ENCODE data around the gene CASQ2.

The CASQ2 gene

GRCh38 chr1:115726570-115726969 is 41.9 kb downstream of the CASQ2 start:
- DNase-seq: no peak

DNA sequence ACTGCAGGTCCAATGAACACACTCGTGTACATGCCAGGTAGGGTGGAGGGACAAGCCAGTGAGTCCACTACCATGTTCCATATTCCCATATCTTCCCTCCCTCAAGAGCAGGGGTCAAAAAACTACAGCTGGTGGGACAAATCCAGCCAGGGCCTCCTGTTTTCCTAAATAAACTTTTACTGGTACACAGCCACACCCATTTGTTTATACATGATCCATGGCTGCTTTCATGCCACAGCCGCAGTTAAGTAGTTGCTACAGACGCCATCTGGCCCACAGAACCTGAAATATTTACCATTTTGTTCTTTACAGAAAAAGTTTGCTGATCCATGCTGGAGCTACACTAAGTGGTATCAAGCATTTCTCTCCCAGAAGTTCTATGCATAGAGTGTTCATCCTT is 42.4 kb downstream of the CASQ2 start:
- DNase-seq: no peak

- DNase-seq: no peak
Measured at GRCh38 chr1:115725600-115725999, 42.9 kb downstream of the CASQ2 start.

- DNase-seq: no peak
Measured at GRCh38 chr1:115723756-115724155, 44.8 kb downstream of the CASQ2 start.

DNA sequence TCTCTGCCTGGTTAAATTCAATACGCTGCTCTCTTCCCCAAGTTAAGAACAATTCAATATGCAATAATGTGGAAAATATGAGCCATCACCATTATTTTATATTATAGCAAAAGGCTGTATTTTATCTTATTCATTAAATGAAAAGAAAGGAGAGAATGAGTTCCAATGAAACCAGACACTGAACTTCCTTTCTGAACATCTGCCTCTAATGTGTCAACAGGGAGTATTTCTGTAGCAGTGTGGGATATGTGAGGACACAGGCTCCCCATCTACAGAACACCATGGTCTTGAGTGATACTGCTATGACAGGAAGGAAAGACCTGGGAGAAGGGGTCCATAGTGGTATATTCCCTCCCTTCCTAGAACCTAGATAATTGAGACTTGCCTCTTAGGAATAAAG is 46.3 kb downstream of the CASQ2 start:
- DNase-seq: no peak

DNA sequence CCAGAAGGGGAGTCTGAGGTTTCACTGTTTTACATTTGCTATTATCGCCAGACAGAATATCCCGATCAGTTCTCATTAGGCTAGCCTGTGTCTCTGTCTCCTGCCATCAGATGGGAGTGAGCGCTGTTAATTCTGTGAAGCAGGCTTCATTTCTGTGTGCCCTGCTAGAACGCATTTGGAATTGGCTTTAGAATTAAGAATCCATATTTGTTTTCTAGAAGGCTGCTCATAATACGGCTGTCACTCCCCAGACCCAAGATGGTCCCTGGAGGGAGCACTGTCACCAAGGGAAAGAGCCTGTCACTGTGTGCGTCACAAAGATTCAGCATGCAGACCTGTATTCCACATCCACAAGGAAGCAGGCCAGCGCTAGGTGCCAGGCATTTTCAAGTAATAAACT is 49.2 kb downstream of the CASQ2 start:
- DNase-seq: no peak

GRCh38 chr1:115718011-115718754 is 50.3 kb downstream of the CASQ2 start:
- no peak for DNase-seq

DNA sequence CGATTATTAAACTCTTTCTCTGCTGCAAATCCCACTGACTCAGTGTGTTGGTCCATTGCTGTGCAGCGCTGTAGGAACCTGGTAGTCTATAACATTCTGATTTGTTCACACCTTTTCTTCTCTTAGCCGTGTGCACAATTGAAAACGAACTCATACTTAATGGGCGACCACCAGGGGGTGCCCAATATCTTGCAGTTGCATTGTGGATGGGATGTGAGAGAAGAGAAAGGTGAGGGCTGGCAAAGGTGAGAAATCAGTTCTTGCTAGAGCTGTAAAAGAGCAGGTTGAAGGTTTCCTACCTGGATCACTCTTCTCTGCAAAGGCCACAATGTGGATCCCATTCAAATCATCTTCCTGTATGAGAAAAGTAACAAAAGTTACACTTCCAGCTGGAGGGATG is 51.0 kb downstream of the CASQ2 start:
- peak; percentile 62 for DNase-seq

DNA sequence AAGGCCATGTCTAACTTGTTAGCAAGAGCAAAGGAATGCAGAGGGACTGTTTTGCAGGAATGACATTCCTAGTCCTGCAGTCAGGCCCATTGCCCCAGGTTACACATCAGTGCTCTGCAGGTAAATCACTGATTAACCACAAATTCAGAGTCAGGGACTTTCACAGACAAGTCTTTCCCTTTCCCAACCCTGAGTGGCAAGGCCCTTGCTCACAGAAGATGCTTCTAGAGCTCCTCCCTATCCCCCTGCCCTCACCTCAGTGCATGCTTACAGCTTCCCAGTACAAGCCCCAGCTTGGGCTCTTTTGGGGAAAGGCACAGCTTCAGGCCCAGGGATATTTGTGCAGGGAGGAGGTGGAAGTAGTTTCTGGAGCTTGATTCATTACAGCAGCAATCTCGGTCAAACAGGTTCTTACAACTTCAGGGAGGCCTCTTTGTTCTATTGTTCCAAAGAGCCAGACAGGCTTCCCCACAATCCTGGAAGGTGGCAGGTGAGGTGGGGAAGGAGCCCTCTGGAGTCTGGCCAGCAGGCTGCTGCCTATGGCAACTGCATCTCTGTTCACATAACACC is 53.9 kb downstream of the CASQ2 start:
- peak; percentile 82 for DNase-seq

DNA sequence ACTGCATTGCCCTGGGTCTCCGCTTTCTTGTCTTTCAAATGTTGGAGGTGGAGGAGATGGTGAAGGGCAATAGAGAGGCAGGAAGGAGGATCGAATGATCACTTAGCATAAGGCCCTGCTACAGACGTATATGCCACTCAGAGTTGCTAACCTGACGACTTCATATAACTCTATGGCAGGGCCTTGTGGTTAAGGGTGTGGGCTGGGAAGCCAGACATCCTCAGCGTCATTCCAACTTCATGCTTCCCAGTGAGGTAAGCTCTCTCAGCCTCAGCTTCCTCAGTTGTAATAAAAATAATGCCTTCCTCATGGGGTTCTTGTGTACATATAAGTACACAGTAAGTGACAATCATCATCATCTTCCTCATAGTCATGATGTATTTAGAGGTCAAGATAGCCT is 54.6 kb downstream of the CASQ2 start:
- no peak for DNase-seq

DNA sequence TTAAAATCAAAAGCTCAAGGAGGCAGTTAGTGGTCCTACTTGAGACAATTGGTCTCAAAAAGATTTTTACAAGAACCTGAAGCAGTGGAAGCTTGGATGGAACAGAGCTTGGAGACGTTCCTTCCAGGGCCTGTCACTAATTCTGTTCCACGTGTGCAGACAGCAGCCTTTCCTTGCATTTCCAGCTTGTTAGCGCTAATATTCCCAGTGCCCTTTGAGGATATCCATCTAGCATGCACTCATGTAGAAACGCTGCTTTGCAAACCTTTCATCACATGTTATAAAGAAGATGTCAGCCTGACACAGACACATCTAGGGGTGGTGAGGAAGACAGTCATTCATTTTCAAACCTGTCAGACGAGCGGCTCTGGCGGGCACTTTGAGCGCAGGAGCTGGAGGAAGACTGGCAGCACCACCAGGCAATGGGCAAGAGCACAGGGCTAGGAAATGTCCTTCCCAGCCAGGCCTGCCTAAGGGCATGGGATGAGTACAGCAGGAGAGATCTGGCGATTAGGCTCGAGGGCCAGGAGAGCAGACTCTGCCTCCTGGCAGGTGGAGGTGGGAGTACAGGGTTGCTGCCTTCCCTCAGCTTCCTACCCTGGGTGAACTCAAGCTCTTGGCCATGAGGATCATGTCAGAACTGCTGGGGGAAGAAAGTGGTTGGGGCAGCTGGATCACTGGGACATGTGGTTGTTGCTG is 55.5 kb downstream of the CASQ2 start:
- DNase-seq: no peak

DNA sequence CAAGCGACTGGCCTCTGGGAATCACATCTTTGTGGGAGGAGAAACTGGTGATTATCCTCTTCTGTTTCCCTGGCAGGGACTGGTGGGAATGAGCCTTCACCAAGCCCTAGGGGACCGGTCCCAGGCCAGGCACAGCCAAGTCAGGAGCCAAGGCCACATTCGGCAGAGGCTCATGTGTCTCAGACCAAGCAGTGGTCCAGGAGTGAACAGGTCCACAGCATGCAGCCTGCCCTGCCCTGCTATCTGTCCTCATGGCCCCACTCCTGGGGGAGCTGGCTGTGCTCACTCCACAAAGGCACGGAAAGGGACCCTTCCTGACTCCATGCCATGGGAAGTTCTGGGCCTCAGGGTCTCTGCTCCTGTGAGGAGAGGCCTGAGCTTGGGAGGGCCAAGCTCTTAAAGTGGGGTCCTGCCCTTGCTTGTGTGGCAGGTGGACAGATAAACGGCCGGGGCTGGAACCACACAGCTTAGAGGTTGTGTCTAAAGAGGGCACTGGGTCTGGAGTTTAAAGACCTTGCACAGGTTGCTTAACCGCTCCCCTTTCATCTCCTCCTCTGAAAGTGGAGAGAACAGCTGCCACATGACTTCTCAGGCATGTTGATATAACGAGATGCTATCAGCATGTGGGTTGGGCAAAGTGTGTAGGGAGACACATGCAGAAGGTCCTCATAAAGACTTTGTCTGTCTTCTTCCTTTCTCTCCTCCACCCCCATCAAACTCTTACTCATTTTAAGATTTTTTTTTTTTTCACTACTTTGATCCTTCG is 57.5 kb downstream of the CASQ2 start:
- no peak for DNase-seq

- DNase-seq: peak; percentile 52
Measured at GRCh38 chr1:115706587-115707425, 61.7 kb downstream of the CASQ2 start.

DNA sequence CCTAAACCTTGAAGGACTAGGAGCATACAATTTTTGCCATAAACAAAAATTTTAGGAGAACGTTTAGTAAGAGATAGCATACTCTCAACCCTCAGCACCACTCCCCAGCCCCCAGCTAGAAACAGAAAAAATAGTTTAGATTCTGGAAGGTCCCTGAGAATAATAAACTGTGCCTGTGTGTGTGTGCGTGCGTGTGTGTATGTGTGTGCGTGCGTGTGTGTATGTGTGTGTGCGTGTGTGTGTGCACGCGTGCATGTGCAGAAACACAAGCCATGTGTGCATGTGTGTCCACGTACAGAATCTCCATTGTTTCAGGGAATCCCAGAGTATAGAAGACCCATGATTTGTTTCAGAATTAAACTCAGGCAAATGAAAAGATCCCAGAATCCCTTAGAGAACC is 62.6 kb downstream of the CASQ2 start:
- no peak for DNase-seq

DNA sequence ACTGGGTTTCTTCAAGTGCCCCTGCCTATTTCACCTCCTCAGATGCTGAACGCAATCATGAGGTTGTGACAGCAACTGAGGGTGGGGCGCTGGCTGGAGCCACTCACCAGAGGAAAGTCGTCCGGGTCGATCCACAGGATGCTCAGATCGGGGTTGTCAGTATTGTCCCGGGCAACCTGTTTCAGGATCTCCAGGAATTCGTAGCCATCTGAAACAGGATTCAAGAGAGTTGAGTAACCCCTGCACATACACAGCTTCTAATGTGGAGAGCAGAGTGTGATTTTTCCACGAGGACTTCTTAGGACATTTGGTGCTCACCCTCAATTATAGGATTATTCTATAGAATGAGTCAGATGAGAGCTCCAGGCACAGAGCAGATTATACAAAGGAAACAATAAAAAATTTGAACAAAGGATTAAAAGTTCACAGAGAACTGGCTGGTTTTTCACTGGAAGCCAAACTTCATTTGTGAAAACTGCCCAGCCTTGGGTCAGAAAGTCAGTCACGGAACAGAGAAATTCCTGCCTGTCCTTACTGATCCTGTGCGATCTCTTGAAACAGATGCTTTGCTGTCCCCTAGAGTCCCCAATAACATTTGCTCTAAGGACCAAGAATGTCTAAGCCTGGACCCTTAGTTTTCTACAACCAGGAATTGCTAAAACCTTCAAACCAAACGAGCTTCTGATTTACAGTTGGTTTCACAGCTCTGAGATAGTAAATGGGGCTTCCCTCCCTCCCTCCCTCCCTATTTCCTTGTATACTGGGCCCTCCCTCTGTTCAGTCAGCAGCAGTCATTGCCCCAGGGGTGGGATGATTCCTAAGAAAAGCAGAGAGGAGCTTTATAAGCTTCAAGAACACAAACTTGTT is 63.2 kb downstream of the CASQ2 start:
- DNase-seq: no peak

- no peak for DNase-seq
Measured at GRCh38 chr1:115702959-115703358, 65.6 kb downstream of the CASQ2 start.

DNA sequence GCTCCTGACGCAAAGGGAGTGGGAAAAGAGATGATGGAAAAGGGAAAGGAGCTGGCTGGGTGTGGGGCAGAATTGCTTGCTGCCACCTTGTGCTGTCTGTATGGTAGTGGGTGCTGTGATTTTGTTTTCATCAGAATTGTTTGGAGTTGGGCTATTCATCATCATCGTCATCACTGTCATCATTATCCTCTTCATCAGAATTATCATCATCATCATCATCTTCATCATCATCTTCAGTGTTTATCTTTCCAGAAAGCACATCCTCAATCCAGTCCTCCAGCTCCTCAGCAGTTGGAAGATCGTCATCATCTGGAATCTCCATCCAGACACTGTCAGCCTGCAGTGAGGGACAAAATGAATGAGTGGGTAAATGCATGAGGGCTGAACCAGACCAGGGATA is 67.4 kb downstream of the CASQ2 start:
- DNase-seq: no peak

DNA sequence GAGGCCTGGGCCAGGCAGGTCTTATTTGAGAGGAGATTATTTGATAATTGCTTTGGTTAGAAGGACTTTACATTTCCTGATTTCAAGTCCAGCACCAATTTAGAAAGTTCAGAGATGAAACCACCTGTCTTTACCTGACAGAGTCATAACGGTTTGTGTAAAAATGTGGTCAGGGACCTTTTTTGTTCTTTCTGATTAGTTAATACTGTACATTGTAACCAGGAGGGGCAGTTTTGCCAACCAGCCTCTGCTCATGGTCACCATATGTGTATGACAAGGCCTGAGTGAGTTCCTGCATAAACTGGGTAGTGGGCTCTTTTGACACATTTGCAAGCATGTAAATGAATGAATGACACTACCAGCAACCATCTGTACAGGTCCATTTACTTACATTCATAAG is 70.9 kb downstream of the CASQ2 start:
- DNase-seq: no peak

DNA sequence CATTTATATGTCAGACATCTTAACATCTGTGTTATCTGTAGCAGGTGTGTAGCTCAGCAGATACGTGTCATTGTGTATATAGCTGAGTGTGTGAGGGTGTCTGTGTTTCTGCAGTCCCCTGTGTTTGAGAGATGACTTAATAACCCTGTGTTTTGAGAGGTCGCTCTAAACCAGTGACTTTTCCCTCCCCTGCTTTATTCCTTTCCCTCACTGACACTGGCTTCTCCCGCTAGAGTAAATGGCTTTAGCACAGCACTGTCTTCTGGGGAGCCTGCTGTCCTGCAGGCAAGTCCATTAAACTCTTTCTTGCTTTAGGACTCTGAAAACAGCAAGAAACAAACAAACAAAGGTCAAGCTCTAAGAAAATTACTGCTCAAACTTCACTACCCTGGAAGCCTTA is 73.7 kb downstream of the CASQ2 start:
- DNase-seq: no peak

GRCh38 chr1:115692224-115692623 is 76.3 kb downstream of the CASQ2 start:
- no peak for DNase-seq

- DNase-seq: no peak
Measured at GRCh38 chr1:115690972-115691371, 77.5 kb downstream of the CASQ2 start.

- DNase-seq: no peak
Measured at GRCh38 chr1:115687744-115688143, 80.8 kb downstream of the CASQ2 start.

Data from COR-L47 (cell line).